HG03457 (cell line): Measurements from ENCODE around the gene MSH3.
"Not testable (repeated sequence)": the region's sequence is repeated elsewhere in the genome, so short reads cannot be mapped to it uniquely, and the experiment has no call there.

ENCODE experiments used
- ATAC-seq: cut with Tn5 transposase; IDR thresholded peaks from one replicate; pipeline ENCODE4 v1.9.1; 2021; ENCODE audit warnings: moderate number of reproducible peaks; ENCODE audit not compliant: unreplicated experiment

The MSH3 gene

GRCh38 chr5:80752427-80752826 lies 98.0 kb downstream of the MSH3 start:
- ATAC-seq = no peak

GRCh38 chr5:80753712-80754111 lies 99.3 kb downstream of the MSH3 start:
- no peak for ATAC-seq

- peak; percentile 59 for ATAC-seq
Observed at GRCh38 chr5:80754900-80755299, 100.4 kb downstream of the MSH3 start.

GRCh38 chr5:80755626-80756025 lies 101.2 kb downstream of the MSH3 start:
- ATAC-seq = peak; percentile 95

GRCh38 chr5:80756292-80756691 lies 101.8 kb downstream of the MSH3 start:
- no peak for ATAC-seq

GRCh38 chr5:80757290-80757689 lies 102.8 kb downstream of the MSH3 start:
- no peak for ATAC-seq

GRCh38 chr5:80759866-80760577 lies 105.6 kb downstream of the MSH3 start:
- no peak for ATAC-seq

DNA sequence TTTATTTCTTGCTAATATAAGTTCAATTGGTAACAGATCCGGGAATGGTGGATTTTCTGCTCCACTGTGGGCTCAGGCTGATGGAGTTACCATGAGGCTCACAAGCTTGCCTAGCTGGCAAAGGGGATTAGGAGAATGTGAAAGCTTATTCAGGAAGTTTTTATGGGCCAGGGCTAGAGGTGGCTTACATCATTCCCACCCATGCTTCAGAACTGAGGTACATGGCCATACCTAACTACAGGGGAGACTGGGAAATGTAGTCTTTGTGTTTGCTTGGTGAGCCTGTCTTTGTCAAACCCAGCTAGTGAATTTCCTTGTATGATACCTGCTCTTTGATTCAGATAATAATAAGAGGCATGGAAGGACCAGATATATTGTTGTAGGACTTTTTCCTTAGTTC lies 106.2 kb downstream of the MSH3 start:
- ATAC-seq = no peak

- ATAC-seq = no peak
Observed at GRCh38 chr5:80761176-80761575, 106.7 kb downstream of the MSH3 start.

DNA sequence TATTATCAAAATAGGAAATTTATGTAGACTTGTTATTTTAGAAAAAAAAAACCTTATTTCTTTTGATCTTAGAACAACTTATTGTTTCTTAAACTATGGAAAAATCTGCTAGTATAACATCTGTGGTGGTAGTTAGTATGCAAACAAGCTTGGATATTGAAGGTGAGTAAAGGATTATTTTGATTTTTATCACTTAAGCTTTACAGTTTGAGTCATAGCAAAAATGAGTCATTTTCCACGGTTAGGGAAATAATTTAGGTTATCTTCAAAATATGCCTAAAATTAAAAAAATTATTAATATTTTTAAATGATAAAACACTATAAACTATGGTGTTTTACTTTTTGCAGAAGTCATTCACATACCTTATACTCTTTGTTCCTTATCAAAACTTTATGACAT lies 107.5 kb downstream of the MSH3 start:
- ATAC-seq = no peak

GRCh38 chr5:80762573-80762972 lies 108.1 kb downstream of the MSH3 start:
- no peak for ATAC-seq

DNA sequence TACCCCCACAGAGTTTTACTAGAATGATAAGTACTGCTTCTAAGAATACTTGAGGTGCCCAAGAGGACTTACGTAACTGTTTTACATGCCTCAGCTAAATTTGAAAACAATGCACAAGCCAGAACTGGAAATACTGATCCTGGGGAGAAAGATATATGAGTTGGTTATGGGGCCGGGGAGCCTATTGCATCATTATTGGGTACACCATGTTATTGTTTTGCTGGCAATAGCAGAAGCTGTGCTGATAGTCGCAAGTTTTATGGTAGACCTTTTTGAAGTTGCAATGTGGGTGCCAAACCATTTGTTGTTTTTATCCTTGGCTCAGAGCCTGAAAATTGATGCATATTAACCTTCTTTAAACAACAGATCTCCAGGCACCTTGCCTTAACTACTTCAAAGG lies 108.8 kb downstream of the MSH3 start:
- ATAC-seq = no peak

DNA sequence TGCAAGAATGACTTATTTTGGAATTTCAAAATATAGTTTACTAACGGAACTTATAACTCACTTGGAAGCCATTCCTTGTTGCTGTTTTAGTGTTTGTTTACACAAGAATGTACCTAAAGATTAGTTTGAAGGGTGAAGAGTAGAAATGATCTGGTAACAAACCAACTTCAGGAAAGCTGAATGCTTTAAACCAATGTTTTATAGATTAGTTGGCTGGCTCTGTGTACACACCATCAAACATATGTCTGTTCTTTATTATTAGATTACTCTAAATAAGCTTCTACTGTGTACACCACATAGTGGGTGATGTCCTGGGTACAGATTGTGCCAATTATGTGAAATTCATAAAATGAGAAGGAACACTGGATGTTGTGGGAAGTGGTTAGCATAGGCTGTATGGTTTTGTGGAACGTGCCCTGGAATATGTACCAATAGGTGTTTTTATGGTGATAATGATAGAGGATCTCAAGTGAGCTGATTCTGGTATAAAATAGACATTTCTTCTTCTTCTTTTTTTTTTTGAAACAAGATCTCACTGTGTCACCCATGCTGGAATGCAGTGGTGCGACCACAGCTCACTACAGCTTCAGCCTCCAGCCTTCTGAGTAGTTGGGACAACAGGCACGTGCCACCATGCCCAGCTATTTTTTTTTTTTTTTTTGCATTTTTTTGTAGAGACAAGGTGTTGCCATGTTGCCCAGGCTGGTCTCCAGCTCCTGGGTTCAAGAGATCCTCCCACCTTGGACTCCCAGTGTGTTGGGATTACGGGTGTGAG lies 109.6 kb downstream of the MSH3 start:
- ATAC-seq = no peak

GRCh38 chr5:80764786-80765185 lies 110.3 kb downstream of the MSH3 start:
- no peak for ATAC-seq

GRCh38 chr5:80777347-80778287 lies 123.2 kb downstream of the MSH3 start:
- no peak for ATAC-seq

DNA sequence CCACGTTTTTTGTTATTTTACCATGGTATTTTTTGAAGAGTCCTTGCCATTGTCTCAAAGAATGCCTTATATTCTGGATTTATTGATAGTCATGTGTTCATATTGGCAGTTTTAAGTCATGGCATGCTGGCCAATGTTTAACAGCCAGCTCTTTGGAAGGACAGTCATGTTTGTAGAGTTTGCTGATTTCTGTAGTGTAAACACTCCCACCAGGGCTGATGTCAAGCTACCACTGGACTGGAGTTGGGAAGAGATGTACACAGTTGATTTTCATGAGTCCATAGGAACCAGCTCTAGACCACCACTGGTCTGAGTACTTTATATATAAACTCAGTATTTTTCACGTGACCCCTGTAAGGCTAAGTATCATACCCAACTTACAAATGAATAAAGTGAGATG lies 125.6 kb downstream of the MSH3 start:
- ATAC-seq = no peak

DNA sequence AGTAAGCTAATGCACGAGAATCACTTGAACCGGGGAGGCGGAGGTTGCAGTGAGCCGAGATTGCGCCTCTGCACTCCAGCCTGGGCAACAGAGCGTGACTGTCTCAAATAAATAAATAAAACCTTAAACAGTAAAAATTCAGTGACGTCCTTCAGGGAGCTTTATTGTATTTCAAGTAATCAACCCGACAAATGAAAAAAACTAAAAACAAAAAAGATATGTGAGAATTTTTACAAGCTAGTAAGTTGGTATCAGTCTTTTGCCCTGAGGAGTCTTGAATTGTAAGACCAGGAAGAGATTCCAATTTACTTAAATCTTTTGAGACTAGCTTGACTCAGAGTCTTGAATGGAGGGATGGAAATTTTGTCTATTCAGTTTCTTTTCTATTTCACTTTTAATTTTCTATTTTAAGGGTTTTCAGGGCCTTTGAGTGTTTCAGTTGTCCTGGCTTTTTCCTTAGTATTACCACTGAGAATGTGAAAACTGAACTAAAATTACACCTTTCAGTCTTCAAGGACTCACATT lies 126.4 kb downstream of the MSH3 start:
- ATAC-seq = no peak

GRCh38 chr5:80781356-80781755 lies 126.9 kb downstream of the MSH3 start:
- no peak for ATAC-seq

DNA sequence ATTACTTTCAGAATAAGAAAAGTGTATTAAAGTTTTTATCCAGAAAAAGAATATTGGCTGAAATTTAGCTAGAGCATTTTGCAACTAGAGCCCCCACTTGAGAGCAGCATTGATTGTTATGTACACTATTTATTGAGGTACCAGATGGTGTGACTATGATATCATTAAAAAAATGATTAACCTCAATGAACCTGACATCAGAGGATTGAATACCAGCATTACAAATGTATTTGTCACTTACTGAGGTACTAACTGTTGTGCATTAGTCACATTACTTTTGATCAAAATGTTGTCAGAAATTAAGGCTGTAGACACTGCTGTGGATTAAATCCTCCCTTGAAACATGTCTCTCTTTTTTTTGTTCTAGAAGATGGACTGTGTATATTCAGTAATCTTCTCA lies 128.2 kb downstream of the MSH3 start:
- ATAC-seq = no peak

GRCh38 chr5:80783751-80784150 lies 129.3 kb downstream of the MSH3 start:
- ATAC-seq = not testable (repeated sequence)

GRCh38 chr5:80784451-80784850 lies 130.0 kb downstream of the MSH3 start:
- no peak for ATAC-seq
